Esophagus (tissue), 2 donors: ENCODE measurements around the gene CASKIN1. TPM values are rescaled to one million over a fixed set of nuclear protein-coding genes. Genes with fewer than 3 reads are reported as not detected.
A peak's percentile ranks its signal among the peaks of the same experiment; 100 is the strongest.

Experiments
- H3K27ac ChIP-seq, 2 donors: one replicate each; pipeline ENCODE4 v1.5.1; 2013; ENCODE audit warnings: low read depth in 2 of 2, mild to moderate bottlenecking in 2 of 2, inconsistent platforms in 1 of 2, low read length in 1 of 2, moderate library complexity in 1 of 2
- H3K27me3 ChIP-seq, 2 donors: one replicate each; pipeline ENCODE4 v1.6.1; 2013; ENCODE audit warnings: low read length in 2 of 2, control low read depth in 1 of 2, mild to moderate bottlenecking in 1 of 2; ENCODE audit not compliant: insufficient read depth in 2 of 2, control insufficient read depth in 1 of 2
- H3K36me3 ChIP-seq, 2 donors: one replicate each; pipeline ENCODE4 v1.6.1; 2013; ENCODE audit warnings: low read length in 1 of 2; ENCODE audit not compliant: control insufficient read depth in 2 of 2, insufficient read depth in 2 of 2
- H3K4me1 ChIP-seq, 2 donors: one replicate each; pipeline ENCODE4 v1.6.1; 2013; ENCODE audit warnings: low read length in 1 of 2; ENCODE audit not compliant: control insufficient read depth in 2 of 2, insufficient read depth in 2 of 2
- H3K4me3 ChIP-seq, 2 donors: one replicate each; pipeline ENCODE4 v1.5.1; 2013; ENCODE audit warnings: low read length in 2 of 2, mild to moderate bottlenecking in 2 of 2, low read depth in 1 of 2, moderate library complexity in 1 of 2
- H3K9me3 ChIP-seq, 2 donors: one replicate each; pipeline ENCODE4 v1.6.1; 2013; ENCODE audit warnings: mild to moderate bottlenecking in 2 of 2, low read depth in 1 of 2, low read length in 1 of 2, moderate library complexity in 1 of 2; ENCODE audit not compliant: control insufficient read depth in 2 of 2, insufficient read depth in 1 of 2
- WGBS, 2 donors: extraction: QIAGEN DNeasy Blood & Tissue Kit; methylation state at CpG; one replicate each; pipeline ENCODE4 v1.1.7; 2013; 5-methylcytosine and 5-hydroxymethylcytosine counted together
- polyA plus RNA-seq, 2 donors: library from polyadenylated mRNA; stranded (reverse); fragments of 200-250 nt; gene quantifications; one replicate each; pipeline ENCODE4 v1.2.3, GENCODE V29; 2013
- donor health status: healthy with polysubstance abuse.
- donor health status: Bipolar disorder and iron deficiency.

The CASKIN1 gene
- polyA plus RNA-seq, 2 donors, result 0.29 to 0.81 TPM

GRCh38 chr16:2238150-2238837, 41.9 kb upstream of the CASKIN1 start:
- Histone ChIP-seq H3K4me3 (no peak overlapping the region), H3K27ac (no peak overlapping the region), H3K9me3 (no peaks in the 10 kb centered on the region), H3K4me1 (peaks cover 6 to 23% of the 10 kb centered on the region in 2 donors), H3K27me3 (peaks cover 0 to 10% of the 10 kb centered on the region in 2 donors), H3K36me3 (peaks cover 9 to 38% of the 10 kb centered on the region in 2 donors)
- 54% methylated on average over 18 of the region's 18 CpGs for WGBS, 2 donors

GRCh38 chr16:2237493-2238149, 41.2 kb upstream of the CASKIN1 start:
- no peak overlapping the region for H3K4me3 ChIP-seq

GRCh38 chr16:2237102-2237482, 40.7 kb upstream of the CASKIN1 start:
- no peak overlapping the region for H3K27ac ChIP-seq
- H3K36me3 ChIP-seq, result peaks cover 15 to 41% of the 10 kb centered on the region in 2 donors

More at GRCh38 chr16:2237493-2238149, 41.2 kb upstream of the CASKIN1 start:
- no peaks in the 10 kb centered on the region for H3K9me3 ChIP-seq
- peaks cover 0 to 10% of the 10 kb centered on the region in 2 donors for H3K27me3 ChIP-seq
- no peak overlapping the region for H3K27ac ChIP-seq
- H3K36me3 ChIP-seq, result peaks cover 12 to 38% of the 10 kb centered on the region in 2 donors
- H3K4me1 ChIP-seq, result peaks cover 6 to 23% of the 10 kb centered on the region in 2 donors
- WGBS, 2 donors, result 16 to 19% methylated on average over 56 to 65 of the region's 65 CpGs

GRCh38 chr16:2236337-2237101, 40.1 kb upstream of the CASKIN1 start, which contains the start of gene DNASE1L2:
Gene DNASE1L2, plus strand, starts transcription at chr16:2236444. Its CDS starts 373 bp downstream, at chr16:2236817.
- H3K27me3 ChIP-seq, result peaks cover 0 to 10% of the 10 kb centered on the region in 2 donors
- peak within 1 kb of the TSS in 1 of 2 donors; percentile 13 for H3K4me3 ChIP-seq
- no peak within 1 kb of the TSS for H3K27ac ChIP-seq
- peaks cover 15 to 47% of the 10 kb centered on the region in 2 donors for H3K36me3 ChIP-seq
- no peaks in the 10 kb centered on the region for H3K9me3 ChIP-seq
- peaks cover 6 to 25% of the 10 kb centered on the region in 2 donors for H3K4me1 ChIP-seq
- WGBS, 2 donors, result 5 to 9% methylated on average over 61 to 64 of the region's 64 CpGs

More at GRCh38 chr16:2237102-2237482, 40.7 kb upstream of the CASKIN1 start:
- H3K9me3 ChIP-seq, result no peaks in the 10 kb centered on the region
- WGBS, 2 donors, result 6 to 8% methylated on average over 34 to 40 of the region's 40 CpGs
- H3K4me1 ChIP-seq, result peaks cover 6 to 23% of the 10 kb centered on the region in 2 donors
- H3K27me3 ChIP-seq, result peaks cover 0 to 10% of the 10 kb centered on the region in 2 donors
- H3K4me3 ChIP-seq, result peak overlapping the region in 1 of 2 donors; percentile 13

- Histone ChIP-seq H3K27me3 (peaks cover 0 to 10% of the 10 kb centered on the region in 2 donors), H3K36me3 (peaks cover 15 to 53% of the 10 kb centered on the region in 2 donors), H3K4me1 (peaks cover 6 to 32% of the 10 kb centered on the region in 2 donors), H3K27ac (no peak overlapping the region), H3K9me3 (no peaks in the 10 kb centered on the region), H3K4me3 (no peak overlapping the region)
- 51 to 63% methylated on average over 19 of the region's 19 CpGs for WGBS, 2 donors
Measured at GRCh38 chr16:2235695-2236336, 39.4 kb upstream of the CASKIN1 start.

GRCh38 chr16:2235234-2235651, 38.8 kb upstream of the CASKIN1 start:
- WGBS, 2 donors, result 94 to 95% methylated on average over 28 of the region's 28 CpGs
- peaks cover 6 to 32% of the 10 kb centered on the region in 2 donors for H3K4me1 ChIP-seq
- H3K27me3 ChIP-seq, result peaks cover 0 to 10% of the 10 kb centered on the region in 2 donors
- no peaks in the 10 kb centered on the region for H3K9me3 ChIP-seq
- peaks cover 15 to 57% of the 10 kb centered on the region in 2 donors for H3K36me3 ChIP-seq
- H3K27ac ChIP-seq, result no peak overlapping the region
- no peak overlapping the region for H3K4me3 ChIP-seq

GRCh38 chr16:2234813-2235170, 38.4 kb upstream of the CASKIN1 start:
- H3K4me1 ChIP-seq, result peaks cover 6 to 32% of the 10 kb centered on the region in 2 donors
- peaks cover 15 to 59% of the 10 kb centered on the region in 2 donors for H3K36me3 ChIP-seq
- WGBS, 2 donors, result 91 to 93% methylated on average over 15 to 18 of the region's 18 CpGs

GRCh38 chr16:2233872-2234812, 37.7 kb upstream of the CASKIN1 start:
- Histone ChIP-seq H3K27me3 (peaks cover 0 to 10% of the 10 kb centered on the region in 2 donors), H3K9me3 (no peaks in the 10 kb centered on the region), H3K36me3 (peaks cover 19 to 65% of the 10 kb centered on the region in 2 donors), H3K4me1 (peaks cover 6 to 32% of the 10 kb centered on the region in 2 donors), H3K27ac (no peak overlapping the region), H3K4me3 (no peak overlapping the region)
- WGBS, 2 donors, result 91 to 93% methylated on average over 51 of the region's 51 CpGs

More at GRCh38 chr16:2234813-2235170, 38.4 kb upstream of the CASKIN1 start:
- no peak overlapping the region for H3K4me3 ChIP-seq
- no peaks in the 10 kb centered on the region for H3K9me3 ChIP-seq
- H3K27ac ChIP-seq, result no peak overlapping the region
- peaks cover 0 to 10% of the 10 kb centered on the region in 2 donors for H3K27me3 ChIP-seq
